Measurements from ENCODE around the gene DDHD1. TPM values are rescaled to one million over a fixed set of nuclear protein-coding genes. Genes with fewer than 3 reads are reported as not detected.

Gene DDHD1
- total and polyA plus RNA-seq, 2 experiments from 2014 or later = 15.2 to 25.9 TPM

DNA sequence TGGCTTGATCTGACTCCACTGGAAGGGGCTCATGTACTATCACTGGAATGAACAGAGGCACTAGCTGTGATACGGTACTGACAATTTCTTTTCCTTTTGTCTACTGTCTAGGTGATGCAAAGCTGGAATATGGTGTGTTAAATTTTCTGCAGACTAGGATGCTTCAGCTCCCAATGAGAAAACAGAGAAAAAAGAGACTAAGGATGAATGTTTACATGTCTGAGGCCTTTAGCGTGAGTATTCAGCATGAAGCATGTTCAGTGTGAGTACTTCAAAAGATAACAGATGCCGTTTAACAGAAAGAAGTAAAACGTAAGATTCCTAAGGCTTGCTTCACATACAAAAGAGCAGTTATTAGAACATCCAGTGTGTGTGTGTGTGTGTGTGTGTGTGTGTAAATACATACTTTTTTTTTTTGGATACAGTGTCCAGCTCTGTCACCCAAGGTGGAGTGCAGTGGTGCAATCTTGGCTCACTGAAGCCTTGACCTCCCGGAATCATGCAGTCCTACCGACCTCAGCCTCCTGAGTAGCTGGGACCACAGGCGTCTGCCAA is 110.0 kb downstream of the DDHD1 start:
- no peaks in the 10 kb centered on the region for H3K27me3 ChIP-seq
- no peak overlapping the region for H3K4me3 ChIP-seq
- TF ChIP-seq, protein P1, sequence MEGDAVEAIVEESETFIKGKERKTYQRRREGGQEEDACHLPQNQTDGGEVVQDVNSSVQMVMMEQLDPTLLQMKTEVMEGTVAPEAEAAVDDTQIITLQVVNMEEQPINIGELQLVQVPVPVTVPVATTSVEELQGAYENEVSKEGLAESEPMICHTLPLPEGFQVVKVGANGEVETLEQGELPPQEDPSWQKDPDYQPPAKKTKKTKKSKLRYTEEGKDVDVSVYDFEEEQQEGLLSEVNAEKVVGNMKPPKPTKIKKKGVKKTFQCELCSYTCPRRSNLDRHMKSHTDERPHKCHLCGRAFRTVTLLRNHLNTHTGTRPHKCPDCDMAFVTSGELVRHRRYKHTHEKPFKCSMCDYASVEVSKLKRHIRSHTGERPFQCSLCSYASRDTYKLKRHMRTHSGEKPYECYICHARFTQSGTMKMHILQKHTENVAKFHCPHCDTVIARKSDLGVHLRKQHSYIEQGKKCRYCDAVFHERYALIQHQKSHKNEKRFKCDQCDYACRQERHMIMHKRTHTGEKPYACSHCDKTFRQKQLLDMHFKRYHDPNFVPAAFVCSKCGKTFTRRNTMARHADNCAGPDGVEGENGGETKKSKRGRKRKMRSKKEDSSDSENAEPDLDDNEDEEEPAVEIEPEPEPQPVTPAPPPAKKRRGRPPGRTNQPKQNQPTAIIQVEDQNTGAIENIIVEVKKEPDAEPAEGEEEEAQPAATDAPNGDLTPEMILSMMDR (IDR thresholded peaks at IDR 0.05; ENCODE audit: low read depth, low read length) = no peak
- peaks cover 31% of the 10 kb centered on the region for H3K4me1 ChIP-seq (ENCODE audit: low read depth)
- peak in 1 of 2 donors; percentile 67 for DNase-seq (ENCODE audit: low read depth in 1 of 2, low spot score in 1 of 2)
- H3K36me3 ChIP-seq = peaks cover 6% of the 10 kb centered on the region
- H3K27ac ChIP-seq = peak overlapping the region; percentile 91
- H3K9me3 ChIP-seq (ENCODE audit: low read depth) = no peaks in the 10 kb centered on the region

DNA sequence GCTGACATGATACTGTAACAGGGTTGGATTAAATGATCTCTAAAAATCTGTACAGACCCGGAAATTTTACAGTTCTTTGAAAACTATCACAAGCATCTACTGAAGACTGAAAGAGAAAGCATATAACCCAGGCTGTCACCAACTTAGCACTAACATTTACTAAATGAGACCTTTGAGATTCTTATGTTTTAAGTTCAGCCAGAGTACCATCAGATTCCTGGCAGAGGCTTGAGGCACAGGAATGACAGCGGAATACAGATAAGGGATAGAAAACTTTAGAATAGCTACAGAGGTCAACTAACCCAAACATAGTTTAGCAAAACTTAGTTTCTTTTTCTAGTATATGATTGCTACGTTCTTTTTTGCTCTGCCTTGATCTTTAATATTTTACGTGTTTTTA is 110.6 kb downstream of the DDHD1 start:
- Histone ChIP-seq H3K27ac (peak overlapping the region; percentile 91), H3K4me3 (no peak overlapping the region), H3K27me3 (no peaks in the 10 kb centered on the region), H3K9me3 (ENCODE audit: low read depth) (no peaks in the 10 kb centered on the region), H3K36me3 (peaks cover 6% of the 10 kb centered on the region), H3K4me1 (ENCODE audit: low read depth) (peaks cover 31% of the 10 kb centered on the region)
- TF ChIP-seq, protein P1 (IDR thresholded peaks at IDR 0.05; ENCODE audit: low read depth, low read length) = no peak
- peak; percentile 45 to 81 for DNase-seq (ENCODE audit: low read depth in 1 of 2, low spot score in 1 of 2)

DNA sequence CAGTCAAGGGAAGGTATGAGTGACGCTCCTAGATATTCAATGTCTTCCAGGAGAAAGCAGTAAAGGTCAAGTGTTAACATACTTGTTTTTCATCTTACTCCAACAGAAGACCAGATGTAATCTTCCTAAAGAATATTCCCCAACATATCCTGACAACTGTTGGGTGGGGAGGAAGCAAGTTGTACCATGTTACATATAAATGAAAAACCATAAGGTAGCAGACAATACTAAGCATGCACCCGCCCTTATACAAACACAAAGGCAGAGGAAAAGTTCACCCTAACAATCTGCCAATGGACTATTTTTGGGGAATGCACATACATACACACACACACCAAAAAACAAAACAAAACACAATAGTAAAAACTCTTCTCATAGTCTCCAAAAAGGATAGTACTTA is 112.1 kb downstream of the DDHD1 start:
- Histone ChIP-seq H3K4me1 (ENCODE audit: low read depth) (peaks cover 31% of the 10 kb centered on the region), H3K9me3 (ENCODE audit: low read depth) (no peaks in the 10 kb centered on the region), H3K27ac (peak overlapping the region; percentile 30), H3K36me3 (peaks cover 7% of the 10 kb centered on the region), H3K4me3 (no peak overlapping the region), H3K27me3 (no peaks in the 10 kb centered on the region)
- TF ChIP-seq, protein P1 (IDR thresholded peaks at IDR 0.05; ENCODE audit: low read depth, low read length) = no peak
- no peak for DNase-seq (ENCODE audit: low read depth in 1 of 2, low spot score in 1 of 2)

- peaks cover 6% of the 10 kb centered on the region for H3K36me3 ChIP-seq
- TF ChIP-seq, protein P1 (IDR thresholded peaks at IDR 0.05; ENCODE audit: low read depth, low read length) = no peak
- no peaks in the 10 kb centered on the region for H3K27me3 ChIP-seq
- peaks cover 36% of the 10 kb centered on the region for H3K4me1 ChIP-seq (ENCODE audit: low read depth)
- H3K27ac ChIP-seq = no peak overlapping the region
- no peak overlapping the region for H3K4me3 ChIP-seq
- H3K9me3 ChIP-seq (ENCODE audit: low read depth) = no peaks in the 10 kb centered on the region
- DNase-seq (ENCODE audit: low read depth in 1 of 2, low spot score in 1 of 2) = no peak
Observed at GRCh38 chr14:53038629-53039028, 114.5 kb downstream of the DDHD1 start.

- peaks cover 22% of the 10 kb centered on the region for H3K4me1 ChIP-seq (ENCODE audit: low read depth)
Observed at GRCh38 chr14:53037016-53037415, 116.1 kb downstream of the DDHD1 start.

More at GRCh38 chr14:53037016-53037415, 116.1 kb downstream of the DDHD1 start:
- Histone ChIP-seq H3K27me3 (no peaks in the 10 kb centered on the region), H3K27ac (no peak overlapping the region), H3K36me3 (peaks cover 6% of the 10 kb centered on the region), H3K4me3 (no peak overlapping the region), H3K9me3 (ENCODE audit: low read depth) (no peaks in the 10 kb centered on the region)
- TF ChIP-seq, protein P1 (IDR thresholded peaks at IDR 0.05; ENCODE audit: low read depth, low read length) = no peak
- no peak for DNase-seq (ENCODE audit: low read depth in 1 of 2, low spot score in 1 of 2)
